ENCODE results near the gene CTXN3. TPM values are rescaled to one million over a fixed set of nuclear protein-coding genes. Genes with fewer than 3 reads are reported as not detected.

The CTXN3 gene
- total RNA-seq, 2 experiments from 2014 or later, result not detected

DNA sequence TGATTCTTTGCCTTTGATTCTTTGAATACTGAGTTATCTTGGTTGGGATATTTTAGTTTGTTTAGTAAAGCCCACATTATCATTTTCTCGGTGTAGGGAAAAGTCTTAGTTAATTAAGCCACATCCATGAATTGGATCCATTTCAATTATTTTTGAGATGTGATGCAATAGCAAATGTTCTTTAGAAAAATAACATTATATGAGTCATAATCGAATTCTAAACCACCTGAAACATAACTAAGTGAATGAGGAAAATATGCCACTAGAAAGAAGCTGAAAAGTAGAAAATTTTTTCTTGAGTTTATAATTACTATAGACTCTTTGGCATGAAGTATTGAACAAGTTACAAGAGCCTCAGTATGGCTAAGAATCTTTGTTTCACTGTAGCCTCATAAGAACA, 36.8 kb downstream of the CTXN3 start:
- H3K27me3 Mint-ChIP-seq, result peaks cover 3% of the 10 kb centered on the region
- H3K27ac Mint-ChIP-seq, result no peak overlapping the region
- DNase-seq, result no peak
- H3K9me3 Mint-ChIP-seq, result no peaks in the 10 kb centered on the region
- CTCF ChIA-PET, result no interaction called here
- no peaks in the 10 kb centered on the region for H3K4me1 Mint-ChIP-seq (ENCODE audit: low read depth)
- H3K4me3 Mint-ChIP-seq, result no peak overlapping the region
- POLR2A ChIA-PET, result no interaction called here
- no peaks in the 10 kb centered on the region for H3K36me3 Mint-ChIP-seq
- intact Hi-C loops (cut with micrococcal nuclease), result no loop called here

DNA sequence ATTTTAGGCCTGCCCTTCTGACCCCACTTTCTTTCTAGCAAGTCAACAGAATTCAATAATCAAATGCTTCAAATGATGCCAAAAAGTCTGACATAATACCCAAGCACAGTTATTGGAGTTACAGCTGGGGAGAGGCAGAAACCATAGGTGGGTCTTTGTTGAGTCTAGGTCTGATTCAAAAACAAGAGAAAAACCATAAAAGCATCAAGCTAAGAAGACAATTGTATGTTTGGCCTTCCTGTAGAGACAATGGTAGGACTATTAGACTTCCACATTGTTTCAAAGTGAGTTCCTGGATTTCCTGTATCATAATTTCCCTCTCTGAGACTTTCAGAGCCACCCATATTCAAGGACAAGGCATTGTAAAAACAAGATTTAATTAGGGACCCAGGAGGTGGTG, 37.5 kb downstream of the CTXN3 start:
- intact Hi-C loops (cut with micrococcal nuclease), result no loop called here
- Mint-ChIP-seq H3K4me3 (no peak overlapping the region), H3K4me1 (ENCODE audit: low read depth) (no peaks in the 10 kb centered on the region), H3K27me3 (peaks cover 6% of the 10 kb centered on the region), H3K9me3 (no peaks in the 10 kb centered on the region), H3K36me3 (no peaks in the 10 kb centered on the region), H3K27ac (no peak overlapping the region)
- ChIA-PET POLR2A (no interaction called here), CTCF (no interaction called here)
- DNase-seq, result no peak

DNA sequence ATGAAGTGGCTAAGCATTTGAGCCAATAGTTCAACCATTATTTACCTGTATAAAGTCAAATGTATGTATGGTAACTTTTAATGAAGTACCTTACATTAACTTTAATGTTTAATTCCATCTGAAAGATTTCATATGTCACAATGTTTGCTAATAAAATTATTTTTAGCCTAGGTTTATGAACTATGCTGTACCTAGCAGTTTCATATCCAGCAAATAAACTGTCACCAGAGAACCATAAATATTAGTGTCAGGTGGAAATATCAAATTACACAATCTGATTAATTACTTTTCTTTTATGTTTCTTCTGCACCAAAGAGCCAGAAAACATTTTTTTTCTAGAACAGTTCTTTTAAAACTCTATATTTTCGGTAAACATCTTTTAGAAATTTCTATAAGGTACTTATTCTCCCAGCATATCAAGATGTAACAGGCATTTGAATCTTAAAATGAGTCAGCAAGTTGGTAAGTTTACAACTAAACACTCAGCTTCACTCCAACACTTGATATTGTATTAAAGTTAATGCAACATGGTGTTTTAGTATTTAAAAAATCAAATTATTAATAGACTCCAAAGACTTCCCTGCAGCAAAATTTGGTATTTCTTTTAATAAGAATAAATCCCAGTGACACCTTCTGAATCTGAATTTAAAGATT, 45.8 kb downstream of the CTXN3 start:
- ChIA-PET CTCF (no interaction called here), POLR2A (no interaction called here)
- Mint-ChIP-seq H3K4me1 (ENCODE audit: low read depth) (no peaks in the 10 kb centered on the region), H3K36me3 (no peaks in the 10 kb centered on the region), H3K4me3 (no peak overlapping the region), H3K9me3 (no peaks in the 10 kb centered on the region), H3K27ac (no peak overlapping the region), H3K27me3 (peaks cover 3% of the 10 kb centered on the region)
- intact Hi-C loops (cut with micrococcal nuclease), result no loop called here
- DNase-seq, result no peak

DNA sequence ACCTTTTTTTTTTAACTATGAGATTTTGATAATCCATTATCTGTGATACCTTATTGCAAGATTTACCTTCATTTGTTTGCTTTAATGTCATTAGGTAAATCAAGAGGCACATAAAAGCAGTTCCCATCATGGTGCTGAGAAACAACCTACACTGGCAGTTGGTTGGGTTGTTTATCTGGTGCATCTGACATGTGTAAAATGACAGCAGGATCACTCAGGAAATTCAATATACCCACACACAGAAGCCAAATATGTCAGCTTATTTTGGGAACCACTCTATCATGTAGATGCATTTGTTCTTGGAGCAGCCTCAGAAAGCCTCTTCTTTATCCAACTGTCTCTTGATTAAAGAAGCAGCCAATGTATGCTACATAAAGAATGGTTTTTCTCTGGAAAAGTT, 46.5 kb downstream of the CTXN3 start:
- Mint-ChIP-seq H3K9me3 (no peaks in the 10 kb centered on the region), H3K27ac (no peak overlapping the region), H3K4me3 (no peak overlapping the region), H3K4me1 (ENCODE audit: low read depth) (no peaks in the 10 kb centered on the region), H3K27me3 (peaks cover 3% of the 10 kb centered on the region), H3K36me3 (no peaks in the 10 kb centered on the region)
- intact Hi-C loops (cut with micrococcal nuclease), result no loop called here
- DNase-seq, result no peak
- ChIA-PET POLR2A (no interaction called here), CTCF (no interaction called here)

DNA sequence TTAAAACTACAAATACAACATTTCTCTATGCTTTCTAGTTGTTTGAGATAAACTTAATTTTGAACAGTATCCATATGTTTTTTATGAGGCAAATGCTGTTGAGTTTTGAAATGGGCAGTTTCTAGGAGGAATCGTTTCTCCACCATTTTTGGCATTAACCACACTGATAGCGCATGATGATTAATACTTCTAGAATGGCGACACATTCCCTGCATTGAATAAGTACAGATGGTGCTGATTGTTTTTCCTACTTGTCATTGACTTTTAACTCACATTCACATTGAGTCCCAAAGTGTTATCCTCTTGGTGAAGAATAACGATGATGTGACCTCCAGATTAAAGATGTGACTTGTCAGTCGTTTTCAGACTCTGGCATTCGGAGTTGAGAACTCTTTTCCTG, 47.8 kb downstream of the CTXN3 start:
- intact Hi-C loops (cut with micrococcal nuclease), result no loop called here
- Mint-ChIP-seq H3K36me3 (no peaks in the 10 kb centered on the region), H3K9me3 (no peaks in the 10 kb centered on the region), H3K4me1 (ENCODE audit: low read depth) (no peaks in the 10 kb centered on the region), H3K4me3 (no peak overlapping the region), H3K27me3 (no peaks in the 10 kb centered on the region), H3K27ac (no peak overlapping the region)
- DNase-seq, result no peak
- CTCF ChIA-PET, result no interaction called here
- POLR2A ChIA-PET, result no interaction called here

DNA sequence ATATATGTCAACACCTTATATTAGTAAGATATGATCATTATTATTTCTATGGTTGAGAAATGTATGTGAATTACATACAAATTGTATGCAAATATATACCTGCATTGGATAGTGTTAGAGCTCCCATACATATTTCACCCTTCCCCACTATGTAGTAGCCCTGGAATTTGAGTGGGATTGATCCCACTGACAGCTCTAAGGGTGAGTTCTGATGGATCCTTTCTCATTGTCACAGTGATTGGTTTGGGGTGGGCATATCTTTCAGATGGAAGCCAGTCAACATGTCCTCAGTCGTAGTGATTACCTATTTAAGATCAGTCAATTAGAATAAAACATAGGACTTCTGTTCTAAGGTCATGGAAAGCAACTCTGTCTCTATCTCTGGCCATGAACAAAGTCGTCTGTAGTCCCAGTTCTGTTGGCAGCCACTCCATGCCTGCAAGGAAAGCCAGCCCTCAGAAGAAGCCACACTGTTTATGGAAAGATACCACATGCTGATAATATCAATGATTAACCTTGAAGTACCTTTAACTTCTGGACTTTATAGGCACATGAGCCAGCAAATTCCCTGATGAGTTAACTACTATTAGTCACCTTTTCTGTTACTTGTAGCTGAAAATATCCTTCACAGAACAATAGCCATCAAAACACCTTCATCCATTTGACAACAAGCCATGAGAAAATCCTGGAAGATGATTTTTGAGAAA, 49.2 kb downstream of the CTXN3 start:
- DNase-seq, result no peak
- Mint-ChIP-seq H3K36me3 (no peaks in the 10 kb centered on the region), H3K4me1 (ENCODE audit: low read depth) (no peaks in the 10 kb centered on the region), H3K9me3 (no peaks in the 10 kb centered on the region), H3K27ac (no peak overlapping the region), H3K27me3 (no peaks in the 10 kb centered on the region), H3K4me3 (no peak overlapping the region)
- POLR2A ChIA-PET, result no interaction called here
- CTCF ChIA-PET, result no interaction called here
- intact Hi-C loops (cut with micrococcal nuclease), result no loop called here

DNA sequence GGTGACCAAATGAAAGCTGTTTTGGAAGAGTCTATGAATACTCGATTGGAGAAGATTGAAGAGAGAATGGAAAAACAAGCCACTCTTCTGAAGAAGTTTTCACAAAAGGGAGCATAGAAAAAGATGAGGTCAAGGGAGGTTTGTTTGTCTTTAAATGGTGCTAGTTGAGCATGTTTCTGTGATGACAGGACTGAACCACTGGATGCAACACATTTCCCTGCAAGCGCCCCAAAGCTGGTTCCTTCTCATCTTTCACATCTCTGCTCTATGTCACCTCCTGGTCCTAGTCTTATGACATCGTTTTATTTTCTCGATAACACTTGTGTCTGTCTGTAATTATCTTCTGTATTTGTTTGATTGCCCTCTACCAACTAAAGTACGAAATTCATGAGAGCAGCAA, 50.5 kb downstream of the CTXN3 start:
- Mint-ChIP-seq H3K4me1 (ENCODE audit: low read depth) (no peaks in the 10 kb centered on the region), H3K9me3 (no peaks in the 10 kb centered on the region), H3K4me3 (no peak overlapping the region), H3K27ac (no peak overlapping the region), H3K27me3 (peaks cover under 1% of the 10 kb centered on the region), H3K36me3 (no peaks in the 10 kb centered on the region)
- intact Hi-C loops (cut with micrococcal nuclease), result no loop called here
- DNase-seq, result no peak
- ChIA-PET POLR2A (no interaction called here), CTCF (no interaction called here)

DNA sequence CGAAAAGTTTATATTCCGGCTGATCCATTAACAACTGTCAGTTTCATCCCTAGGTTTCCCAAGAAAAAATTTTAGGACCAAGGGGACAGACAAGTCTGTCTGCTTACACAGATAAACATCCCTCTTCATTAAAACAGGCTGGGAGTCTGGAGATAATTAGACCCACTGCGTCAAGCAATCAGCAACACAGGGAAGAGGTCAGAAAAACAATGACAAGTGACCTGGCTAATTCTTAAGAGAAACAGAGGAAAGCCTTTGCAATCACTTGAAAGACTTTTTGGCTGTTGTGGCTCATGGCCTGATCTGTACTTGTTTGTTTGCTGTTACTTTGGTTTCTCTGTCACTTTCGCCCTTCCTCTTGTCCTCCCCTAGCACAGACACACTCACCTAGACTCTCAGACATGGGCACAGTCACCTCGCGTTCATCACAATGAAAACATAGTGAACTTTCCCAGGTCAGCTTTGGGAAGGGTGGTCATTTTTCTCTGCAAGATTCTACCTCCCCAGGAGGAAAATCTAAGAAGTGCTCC, 51.4 kb downstream of the CTXN3 start:
- Mint-ChIP-seq H3K27ac (no peak overlapping the region), H3K4me3 (no peak overlapping the region), H3K27me3 (peaks cover 2% of the 10 kb centered on the region), H3K9me3 (no peaks in the 10 kb centered on the region), H3K4me1 (ENCODE audit: low read depth) (no peaks in the 10 kb centered on the region), H3K36me3 (no peaks in the 10 kb centered on the region)
- POLR2A ChIA-PET, result no interaction called here
- intact Hi-C loops (cut with micrococcal nuclease), result loop anchor here (5.0 kb wide), 1 partner anchor 203 kb away; no protein-coding TSS in a partner anchor
- no peak for DNase-seq
- CTCF ChIA-PET, result no interaction called here

DNA sequence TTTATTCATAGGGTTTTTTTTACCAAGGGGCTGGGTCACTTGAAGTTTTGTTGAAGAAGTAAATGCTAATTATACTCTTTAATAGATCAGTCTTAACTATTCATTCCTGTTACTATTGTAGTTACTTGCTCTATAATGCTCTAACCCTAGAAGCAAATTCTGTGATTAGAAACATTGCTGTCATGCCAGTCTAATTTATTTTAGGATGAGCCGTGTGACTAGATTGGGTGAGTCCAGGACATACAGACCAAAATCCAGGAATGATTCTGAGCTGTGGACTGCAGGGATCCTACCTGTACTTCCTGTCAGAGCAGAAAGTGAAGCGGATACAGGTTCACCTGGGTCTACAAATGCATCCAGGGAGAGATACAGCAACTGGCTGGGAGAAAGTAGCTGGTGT, 53.6 kb downstream of the CTXN3 start:
- ChIA-PET POLR2A (no interaction called here), CTCF (no interaction called here)
- Mint-ChIP-seq H3K9me3 (no peaks in the 10 kb centered on the region), H3K4me3 (no peak overlapping the region), H3K27ac (no peak overlapping the region), H3K36me3 (no peaks in the 10 kb centered on the region), H3K4me1 (ENCODE audit: low read depth) (no peaks in the 10 kb centered on the region), H3K27me3 (peaks cover 2% of the 10 kb centered on the region)
- intact Hi-C loops (cut with micrococcal nuclease), result loop anchor here (5.0 kb wide), 1 partner anchor 205 kb away; no protein-coding TSS in a partner anchor
- DNase-seq, result no peak

DNA sequence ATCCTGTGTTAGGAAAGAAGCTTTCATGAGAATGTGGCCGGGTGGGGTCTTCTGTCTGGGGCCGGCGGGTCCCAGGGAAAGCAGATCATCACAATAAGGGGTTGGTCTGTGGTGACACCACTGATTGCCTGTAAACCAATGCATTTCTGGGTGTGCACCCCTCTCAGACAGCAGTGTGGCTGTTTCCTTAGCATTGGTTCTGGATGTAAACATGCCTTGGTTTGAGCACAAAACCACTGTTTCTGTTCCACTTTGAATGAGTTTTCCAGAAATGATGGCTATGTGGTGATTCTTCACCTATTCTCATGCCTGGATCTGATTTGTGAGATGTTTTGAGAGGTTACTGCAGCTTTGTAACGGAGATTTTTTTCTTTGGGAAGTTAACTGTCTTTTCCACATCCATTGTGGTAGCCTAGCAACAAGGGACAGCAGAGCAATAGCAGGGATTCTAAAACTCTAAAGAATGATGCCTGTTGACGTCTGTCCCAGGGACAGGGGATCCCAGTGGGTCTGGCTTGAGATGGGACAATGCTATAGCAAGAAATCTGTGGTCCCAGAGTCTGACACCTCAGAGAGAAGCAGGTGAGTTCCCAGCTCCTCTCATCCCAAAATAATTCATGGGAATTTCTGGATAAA, 54.2 kb downstream of the CTXN3 start, which contains the start of gene CCDC192:
Gene CCDC192, plus strand, starts transcription at position 466 of the 636 bp plus-strand sequence. Its CDS starts 55 bp downstream, at position 521.
- H3K4me3 Mint-ChIP-seq, result no peak within 1 kb of the TSS
- no peak within 1 kb of the TSS for H3K27ac Mint-ChIP-seq
- CTCF ChIA-PET, result no interaction called here
- intact Hi-C loops (cut with micrococcal nuclease), result loop anchor here (5.0 kb wide), 1 partner anchor 206 kb away; no protein-coding TSS in a partner anchor
- no peaks in the 10 kb centered on the region for H3K36me3 Mint-ChIP-seq
- no peaks in the 10 kb centered on the region for H3K9me3 Mint-ChIP-seq
- POLR2A ChIA-PET, result no interaction called here
- no peaks in the 10 kb centered on the region for H3K4me1 Mint-ChIP-seq (ENCODE audit: low read depth)
- no peak for DNase-seq
- H3K27me3 Mint-ChIP-seq, result peaks cover 2% of the 10 kb centered on the region

DNA sequence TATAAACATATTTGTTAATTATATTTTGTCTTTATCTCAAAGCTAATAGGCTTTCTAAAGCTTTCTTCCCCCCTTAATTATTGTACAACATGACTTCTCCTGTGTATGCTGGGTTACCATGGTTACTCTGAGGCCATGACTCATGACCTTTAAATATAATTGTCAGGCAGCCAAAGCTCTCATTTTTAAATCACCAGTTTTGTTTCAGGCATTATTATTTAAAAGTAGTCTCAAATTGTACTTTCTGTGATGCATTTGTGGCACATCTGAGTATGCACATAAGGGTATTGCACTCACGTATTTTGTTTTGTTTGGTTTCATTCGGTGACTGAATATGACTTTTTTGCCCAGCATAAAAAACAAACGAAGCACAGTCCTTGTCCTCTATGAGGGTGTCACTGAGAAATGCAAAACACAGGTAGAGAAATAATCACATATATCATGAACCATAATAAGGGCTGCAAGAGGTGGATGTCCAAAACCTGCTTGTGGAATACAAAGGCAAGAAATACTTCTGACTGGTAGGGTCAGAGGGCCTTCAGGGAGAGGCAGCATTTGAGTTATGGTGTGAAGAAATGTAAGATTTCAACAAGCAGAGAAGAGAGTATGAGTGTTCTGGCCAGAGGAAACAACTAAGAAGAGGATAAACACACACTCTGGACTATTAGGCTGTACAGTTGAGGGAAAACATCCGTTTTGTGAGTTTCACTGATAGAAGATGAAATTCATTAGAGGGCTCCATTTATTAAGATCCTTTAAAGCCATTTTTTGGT, 56.4 kb downstream of the CTXN3 start:
- intact Hi-C loops (cut with micrococcal nuclease), result no loop called here
- H3K27me3 Mint-ChIP-seq, result peaks cover 2% of the 10 kb centered on the region
- no peaks in the 10 kb centered on the region for H3K36me3 Mint-ChIP-seq
- ChIA-PET POLR2A (no interaction called here), CTCF (no interaction called here)
- no peaks in the 10 kb centered on the region for H3K9me3 Mint-ChIP-seq
- H3K27ac Mint-ChIP-seq, result no peak overlapping the region
- H3K4me3 Mint-ChIP-seq, result no peak overlapping the region
- DNase-seq, result no peak
- H3K4me1 Mint-ChIP-seq (ENCODE audit: low read depth), result no peaks in the 10 kb centered on the region

DNA sequence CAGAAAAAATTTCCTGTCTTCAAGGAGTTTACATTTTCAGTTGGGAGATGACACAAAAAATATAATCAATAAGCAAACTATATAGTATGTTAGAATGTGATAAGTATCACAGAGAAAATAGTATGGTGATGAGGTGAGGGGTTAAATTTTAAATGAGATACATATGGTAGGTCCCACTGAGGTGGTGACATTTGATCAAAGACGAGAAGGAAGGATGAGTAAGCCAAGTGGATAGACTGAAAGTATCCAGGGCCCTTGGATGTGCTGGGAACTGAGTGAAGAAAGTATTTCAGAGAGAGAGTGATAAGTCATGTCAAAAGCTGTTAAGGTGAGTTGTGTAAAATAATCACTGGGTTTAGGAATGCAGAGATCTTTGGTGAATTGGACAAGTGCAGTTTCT, 57.8 kb downstream of the CTXN3 start:
- H3K4me1 Mint-ChIP-seq (ENCODE audit: low read depth), result no peaks in the 10 kb centered on the region
- ChIA-PET POLR2A (no interaction called here), CTCF (no interaction called here)
- H3K36me3 Mint-ChIP-seq, result no peaks in the 10 kb centered on the region
- peaks cover 2% of the 10 kb centered on the region for H3K27me3 Mint-ChIP-seq
- intact Hi-C loops (cut with micrococcal nuclease), result no loop called here
- DNase-seq, result no peak
- no peak overlapping the region for H3K27ac Mint-ChIP-seq
- no peaks in the 10 kb centered on the region for H3K9me3 Mint-ChIP-seq
- no peak overlapping the region for H3K4me3 Mint-ChIP-seq

Data from activated CD4-positive, alpha-beta memory T cell treated with anti-CD3 and anti-CD28 coated beads for 36 hours (primary cell).